ENCODE measurements around the gene TESK1. TPM values are rescaled to one million over a fixed set of nuclear protein-coding genes. Genes with fewer than 3 reads are reported as not detected.
A peak's percentile ranks its signal among the peaks of the same experiment; 100 is the strongest.

The TESK1 gene
- total RNA-seq, 1 experiment from 2014 or later: 20.4 TPM

- TF ChIP-seq AFF4 (CRISPR knock-in tag; IDR thresholded peaks at IDR 0.05; ENCODE audit: borderline replicate concordance) (no peak), EMX1 (CRISPR knock-in tag; IDR thresholded peaks at IDR 0.05) (0 out of 2 replicates have a peak, but pooled peaks have one; percentile 49), CREM (CRISPR knock-in tag; IDR thresholded peaks at IDR 0.05) (no peak), TCF7 (CRISPR knock-in tag; IDR thresholded peaks at IDR 0.05; ENCODE audit: low read depth) (peak; percentile 73; the same call in 1 of the 2 replicates), FOXP4 (CRISPR knock-in tag; IDR thresholded peaks at IDR 0.05) (peak; percentile 67; the same call in 1 of the 2 replicates), PRRX2 (CRISPR knock-in tag; IDR thresholded peaks at IDR 0.05) (peak; percentile 53; the same call in 1 of the 2 replicates), RELA (CRISPR knock-in tag; IDR thresholded peaks at IDR 0.05; ENCODE audit: borderline replicate concordance) (peak; percentile 85; the same call in 1 of the 2 replicates), ZNF138 (CRISPR knock-in tag; conservative IDR thresholded peaks at IDR 0.05) (peak; percentile 91; the same call in 1 of the 2 replicates), JUN (CRISPR knock-in tag; IDR thresholded peaks at IDR 0.05) (0 out of 2 replicates have a peak, but pooled peaks have one; percentile 41), CBFB (CRISPR knock-in tag; IDR thresholded peaks at IDR 0.05; ENCODE audit: low read depth) (0 out of 2 replicates have a peak, but pooled peaks have one; percentile 49), NR2C2 (CRISPR knock-in tag; IDR thresholded peaks at IDR 0.05) (no peak), ZNF416 (CRISPR knock-in tag; IDR thresholded peaks at IDR 0.05) (peak; percentile 72; the same call in 1 of the 2 replicates), OVOL2 (CRISPR knock-in tag; IDR thresholded peaks at IDR 0.05; ENCODE audit: borderline replicate concordance) (no peak), SMAD4 (CRISPR knock-in tag; IDR thresholded peaks at IDR 0.05) (peak; percentile 49; the same call in 1 of the 2 replicates), GTF2I (CRISPR knock-in tag; conservative IDR thresholded peaks at IDR 0.05) (no peak), NFYB (CRISPR knock-in tag; conservative IDR thresholded peaks at IDR 0.05; ENCODE audit: low read depth) (no peak), ATF2 (CRISPR knock-in tag; IDR thresholded peaks at IDR 0.05; ENCODE audit: borderline replicate concordance, low read depth) (no peak), SP1 (CRISPR knock-in tag; conservative IDR thresholded peaks at IDR 0.05) (0 out of 2 replicates have a peak, but pooled peaks have one; percentile 13), NR1H2 (CRISPR knock-in tag; IDR thresholded peaks at IDR 0.05) (no peak)
- TF ChIP-seq, protein P1, sequence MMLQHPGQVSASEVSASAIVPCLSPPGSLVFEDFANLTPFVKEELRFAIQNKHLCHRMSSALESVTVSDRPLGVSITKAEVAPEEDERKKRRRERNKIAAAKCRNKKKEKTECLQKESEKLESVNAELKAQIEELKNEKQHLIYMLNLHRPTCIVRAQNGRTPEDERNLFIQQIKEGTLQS (CRISPR knock-in tag; conservative IDR thresholded peaks at IDR 0.05): no peak
- TF ChIP-seq, protein P2, sequence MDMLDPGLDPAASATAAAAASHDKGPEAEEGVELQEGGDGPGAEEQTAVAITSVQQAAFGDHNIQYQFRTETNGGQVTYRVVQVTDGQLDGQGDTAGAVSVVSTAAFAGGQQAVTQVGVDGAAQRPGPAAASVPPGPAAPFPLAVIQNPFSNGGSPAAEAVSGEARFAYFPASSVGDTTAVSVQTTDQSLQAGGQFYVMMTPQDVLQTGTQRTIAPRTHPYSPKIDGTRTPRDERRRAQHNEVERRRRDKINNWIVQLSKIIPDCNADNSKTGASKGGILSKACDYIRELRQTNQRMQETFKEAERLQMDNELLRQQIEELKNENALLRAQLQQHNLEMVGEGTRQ (CRISPR knock-in tag; IDR thresholded peaks at IDR 0.05): no peak
- TF ChIP-seq, protein P3, sequence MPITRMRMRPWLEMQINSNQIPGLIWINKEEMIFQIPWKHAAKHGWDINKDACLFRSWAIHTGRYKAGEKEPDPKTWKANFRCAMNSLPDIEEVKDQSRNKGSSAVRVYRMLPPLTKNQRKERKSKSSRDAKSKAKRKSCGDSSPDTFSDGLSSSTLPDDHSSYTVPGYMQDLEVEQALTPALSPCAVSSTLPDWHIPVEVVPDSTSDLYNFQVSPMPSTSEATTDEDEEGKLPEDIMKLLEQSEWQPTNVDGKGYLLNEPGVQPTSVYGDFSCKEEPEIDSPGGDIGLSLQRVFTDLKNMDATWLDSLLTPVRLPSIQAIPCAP (CRISPR knock-in tag; IDR thresholded peaks at IDR 0.05): peak; percentile 75; the same call in 1 of the 2 replicates
- TF ChIP-seq, protein P4, sequence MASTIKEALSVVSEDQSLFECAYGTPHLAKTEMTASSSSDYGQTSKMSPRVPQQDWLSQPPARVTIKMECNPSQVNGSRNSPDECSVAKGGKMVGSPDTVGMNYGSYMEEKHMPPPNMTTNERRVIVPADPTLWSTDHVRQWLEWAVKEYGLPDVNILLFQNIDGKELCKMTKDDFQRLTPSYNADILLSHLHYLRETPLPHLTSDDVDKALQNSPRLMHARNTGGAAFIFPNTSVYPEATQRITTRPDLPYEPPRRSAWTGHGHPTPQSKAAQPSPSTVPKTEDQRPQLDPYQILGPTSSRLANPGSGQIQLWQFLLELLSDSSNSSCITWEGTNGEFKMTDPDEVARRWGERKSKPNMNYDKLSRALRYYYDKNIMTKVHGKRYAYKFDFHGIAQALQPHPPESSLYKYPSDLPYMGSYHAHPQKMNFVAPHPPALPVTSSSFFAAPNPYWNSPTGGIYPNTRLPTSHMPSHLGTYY (CRISPR knock-in tag; IDR thresholded peaks at IDR 0.05): 0 out of 2 replicates have a peak, but pooled peaks have one; percentile 4
- TF ChIP-seq, protein P5, sequence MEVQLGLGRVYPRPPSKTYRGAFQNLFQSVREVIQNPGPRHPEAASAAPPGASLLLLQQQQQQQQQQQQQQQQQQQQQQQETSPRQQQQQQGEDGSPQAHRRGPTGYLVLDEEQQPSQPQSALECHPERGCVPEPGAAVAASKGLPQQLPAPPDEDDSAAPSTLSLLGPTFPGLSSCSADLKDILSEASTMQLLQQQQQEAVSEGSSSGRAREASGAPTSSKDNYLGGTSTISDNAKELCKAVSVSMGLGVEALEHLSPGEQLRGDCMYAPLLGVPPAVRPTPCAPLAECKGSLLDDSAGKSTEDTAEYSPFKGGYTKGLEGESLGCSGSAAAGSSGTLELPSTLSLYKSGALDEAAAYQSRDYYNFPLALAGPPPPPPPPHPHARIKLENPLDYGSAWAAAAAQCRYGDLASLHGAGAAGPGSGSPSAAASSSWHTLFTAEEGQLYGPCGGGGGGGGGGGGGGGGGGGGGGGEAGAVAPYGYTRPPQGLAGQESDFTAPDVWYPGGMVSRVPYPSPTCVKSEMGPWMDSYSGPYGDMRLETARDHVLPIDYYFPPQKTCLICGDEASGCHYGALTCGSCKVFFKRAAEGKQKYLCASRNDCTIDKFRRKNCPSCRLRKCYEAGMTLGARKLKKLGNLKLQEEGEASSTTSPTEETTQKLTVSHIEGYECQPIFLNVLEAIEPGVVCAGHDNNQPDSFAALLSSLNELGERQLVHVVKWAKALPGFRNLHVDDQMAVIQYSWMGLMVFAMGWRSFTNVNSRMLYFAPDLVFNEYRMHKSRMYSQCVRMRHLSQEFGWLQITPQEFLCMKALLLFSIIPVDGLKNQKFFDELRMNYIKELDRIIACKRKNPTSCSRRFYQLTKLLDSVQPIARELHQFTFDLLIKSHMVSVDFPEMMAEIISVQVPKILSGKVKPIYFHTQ (CRISPR knock-in tag; IDR thresholded peaks at IDR 0.05): no peak
Observed at GRCh38 chr9:35658137-35658967, 53.3 kb downstream of the TESK1 start, which contains the start of gene CCDC107 (continued).
